K562 (cell line): Measurements from ENCODE around the gene KLRF1. TPM values are rescaled to one million over a fixed set of nuclear protein-coding genes. Genes with fewer than 3 reads are reported as not detected.

Source experiments
- ATAC-seq: fragments of 200-7000 bp; cut with Tn5 transposase; 3 replicates; pipeline ENCODE4 v1.9.1; 2020; ENCODE audit warnings: moderate library complexity
- BruUV-seq: library from RNA; stranded (reverse); fragments of 400-500 nt; replicated peaks from 2 replicates; lab custom pipeline; 2021; lab: Mats Ljungman, UMichigan
- CTCF ChIA-PET: fragments of 300-600 bp; formaldehyde crosslinking; extraction: SDS; loops from one replicate; lab custom pipeline; 2021; ENCODE audit warnings: low intra/inter-chr PET ratio; lab: Yijun Ruan, JAX
- POLR2A ChIA-PET: fragments of 300-600, 350-650 bp; sonication (Branson Sonifier 250); formaldehyde crosslinking; extraction: SDS; loops from one replicate; lab custom pipeline; 2021; ENCODE audit warnings: antibody characterized with exemption, inconsistent platforms; lab: Yijun Ruan, JAX
- DNase-seq, 4 experiments: peaks; one replicate each; pipeline versions ENCODE4 v3.0.0 to v3.0.0-alpha.2; 2011 to 2018; ENCODE audit warnings: low spot score in 3 of 4, mixed read lengths in 3 of 4; ENCODE audit errors: extremely low read depth in 1 of 4
- FAIRE-seq: peaks from 2 replicates; lab custom pipeline; 2011; peaks lifted over from hg19 to GRCh38; lab: Jason Lieb, UNC
- H2AFZ ChIP-seq: 2 replicates; pipeline ENCODE4 v1.6.0; 2011; ENCODE audit warnings: low read depth, low read length, control low read depth, inconsistent platforms
- H3K27ac ChIP-seq: fragments of 200-600 bp; 3 replicates; pipeline ENCODE4 v1.8.0; 2011; ENCODE audit warnings: low read depth, mild to moderate bottlenecking, control low read depth, inconsistent platforms, low read length, moderate library complexity, mixed read lengths; ENCODE audit errors: extremely low read depth
- H3K27me3 ChIP-seq, 2 experiments: fragments of 300-600 bp in 1 of 2; 2 replicates in 1 of 2; 3 replicates in 1 of 2; pipeline versions ENCODE4 v1.6.0 to v1.8.0; 2011; ENCODE audit warnings: inconsistent platforms in 2 of 2, low read length in 2 of 2, mild to moderate bottlenecking in 1 of 2, mixed read lengths in 1 of 2, moderate library complexity in 1 of 2; ENCODE audit not compliant: control insufficient read depth in 2 of 2, insufficient read depth in 2 of 2
- H3K36me3 ChIP-seq: fragments of 300-600 bp; 3 replicates; pipeline ENCODE4 v1.8.0; 2011; ENCODE audit warnings: mild to moderate bottlenecking, low read length, inconsistent platforms; ENCODE audit not compliant: control insufficient read depth, insufficient read depth
- H3K4me1 ChIP-seq, 2 experiments: fragments of 200-600 bp in 1 of 2; replicated peaks in 1 of 2; 2 replicates in 1 of 2; 3 replicates in 1 of 2; pipeline versions ENCODE4 v1.5.1 to v1.8.0; 2011; ENCODE audit warnings: inconsistent platforms in 2 of 2, low read length in 2 of 2, mild to moderate bottlenecking in 1 of 2, mixed read lengths in 1 of 2, moderate library complexity in 1 of 2; ENCODE audit not compliant: control insufficient read depth in 2 of 2, insufficient read depth in 2 of 2
- H3K4me2 ChIP-seq: 2 replicates; pipeline ENCODE4 v1.6.1; 2011; ENCODE audit warnings: low read length, control low read depth, inconsistent platforms, mixed read lengths; ENCODE audit not compliant: insufficient read depth
- H3K4me3 ChIP-seq: fragments of 200-600 bp; sonication (generic), shearing (Covaris generic); 2 replicates; pipeline ENCODE4 v1.5.1; 2016; ENCODE audit warnings: control low read depth, inconsistent platforms
- H3K79me2 ChIP-seq: fragments of 200-600 bp; 3 replicates; pipeline ENCODE4 v1.8.0; 2011; ENCODE audit warnings: low read length, inconsistent platforms; ENCODE audit not compliant: control insufficient read depth, insufficient read depth
- H3K9ac ChIP-seq, 2 experiments: 2 replicates each; pipeline versions ENCODE4 v1.6.0 to v1.6.1; 2011; ENCODE audit warnings: low read depth in 2 of 2, low read length in 2 of 2, control low read depth in 1 of 2, inconsistent platforms in 1 of 2, mild to moderate bottlenecking in 1 of 2, mixed read lengths in 1 of 2; ENCODE audit not compliant: insufficient read depth in 1 of 2
- H3K9me1 ChIP-seq: one replicate; pipeline ENCODE4 v1.6.0; 2011; ENCODE audit warnings: inconsistent platforms, mild to moderate bottlenecking, low read length, moderate library complexity; ENCODE audit not compliant: control insufficient read depth, insufficient read depth
- H3K9me3 ChIP-seq: replicated peaks from 2 replicates; pipeline ENCODE4 v1.5.1; 2011; ENCODE audit warnings: low read depth, low read length, inconsistent platforms; ENCODE audit not compliant: control insufficient read depth, insufficient read depth
- H4K20me1 ChIP-seq: replicated peaks from 2 replicates; pipeline ENCODE4 v1.6.1; 2011; ENCODE audit warnings: low read length, inconsistent platforms, mixed read lengths; ENCODE audit not compliant: control insufficient read depth, insufficient read depth
- GABPA ChIP-seq: fragments of 200-800 bp; sonication (Bioruptor generic); conservative IDR thresholded peaks from 2 replicates; pipeline ENCODE4 v1.6.1; 2016; ENCODE audit warnings: low read depth, missing genetic modification characterization, missing compliant biosample characterization
- KHSRP ChIP-seq: fragments of 450-650 bp; IDR thresholded peaks from 2 replicates; pipeline ENCODE4 v1.6.1; 2017
- MCM3 ChIP-seq: fragments of 450-650 bp; IDR thresholded peaks from 2 replicates; pipeline ENCODE4 v1.6.1; 2016
- ZBTB8A ChIP-seq: fragments of 450-650 bp; IDR thresholded peaks from 2 replicates; pipeline ENCODE4 v1.6.1; 2018; ENCODE audit warnings: mild to moderate bottlenecking, moderate library complexity; ENCODE audit not compliant: partially characterized antibody
- ZNF699 ChIP-seq: fragments of 250-450 bp; sonication (Bioruptor Pico); IDR thresholded peaks from 2 replicates; pipeline ENCODE4 v1.8.0; 2021; ENCODE audit warnings: mild to moderate bottlenecking, moderate library complexity; ENCODE audit not compliant: insufficient replicate concordance
- WGBS: fragments of 100-300 bp; shearing (Covaris generic); methylation state at CpG from one replicate; pipeline ENCODE4 v1.1.6; 2016; ENCODE audit warnings: low coverage, mixed read lengths; ENCODE audit not compliant: insufficient coverage; ENCODE audit errors: missing lambda C conversion rate; 5-methylcytosine and 5-hydroxymethylcytosine counted together
- in situ Hi-C: fragments of 300-500 bp; cut with MboI; formaldehyde crosslinking; loops from 4 replicates; pipeline ENCODE4 v1.15.0; 2018; ENCODE audit warnings: inconsistent platforms, mixed read lengths
- intact Hi-C: fragments of 100-400 bp; cut with micrococcal nuclease; formaldehyde crosslinking; loops from 2 replicates; pipeline ENCODE4 v1.14.2; 2022
- polyA plus RNA-seq, 8 experiments: library from polyadenylated mRNA; depleted of rRNA in 4 of 8; stranded (reverse) in 5 of 8; unstranded in 3 of 8; fragments of >200 nt; fragmentation: Nextera tagmentation in 2 of 8; fragmentation: Illumina TruSeq in 1 of 8; extraction: Ambion mirVana in 2 of 8; extraction: Trizol in 1 of 8; gene quantifications; 2 replicates each; pipeline versions ENCODE4 v1.2.1 to v1.2.3, GENCODE V29; 2011 to 2014; ENCODE audit warnings: inconsistent platforms in 1 of 8, missing spikeins in 1 of 8
- total RNA-seq, 7 experiments: library from RNA; depleted of rRNA in 6 of 7; stranded (reverse); fragments of >200 nt in 6 of 7; fragmentation: Illumina TruSeq in 2 of 7; extraction: Trizol in 2 of 7; gene quantifications; 2 replicates each; pipeline versions ENCODE4 v1.2.1 to v1.2.3, GENCODE V29; 2011 to 2021; ENCODE audit warnings: low replicate concordance in 1 of 7

The KLRF1 gene
- total and polyA plus RNA-seq, 9 of the 15 experiments (the other 6 are each of a cell fraction or from before 2014, with no cell fraction given), result 0.48 to 1.8 (median 1.1) TPM

DNA sequence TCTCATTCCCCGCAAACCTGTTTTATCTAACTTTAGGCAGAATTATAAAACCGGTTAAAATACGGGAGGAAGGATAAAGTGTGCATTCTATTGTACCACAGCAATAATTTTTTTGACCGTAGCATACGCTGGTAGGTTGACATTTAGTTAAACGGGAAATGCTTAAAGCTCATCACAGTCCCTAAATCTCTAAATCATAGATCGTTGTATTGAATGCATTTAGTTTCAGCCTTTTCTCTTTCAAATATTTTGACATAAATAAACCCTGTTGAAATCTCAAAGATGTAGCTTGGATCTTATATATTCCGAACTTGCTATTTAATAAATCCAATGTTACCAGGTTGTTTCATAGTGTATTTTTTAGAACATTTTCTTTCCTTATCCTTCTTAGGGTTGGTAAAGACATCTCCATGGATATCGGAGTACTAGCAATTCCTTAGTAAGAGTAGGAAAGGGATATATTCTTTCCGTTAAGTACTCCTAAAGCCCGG, 41.1 kb downstream of the KLRF1 start (continued):
- no peak for TF ChIP-seq MCM3
- no peak for TF ChIP-seq ZNF699 (CRISPR knock-in tag)
- no peak for TF ChIP-seq KHSRP

DNA sequence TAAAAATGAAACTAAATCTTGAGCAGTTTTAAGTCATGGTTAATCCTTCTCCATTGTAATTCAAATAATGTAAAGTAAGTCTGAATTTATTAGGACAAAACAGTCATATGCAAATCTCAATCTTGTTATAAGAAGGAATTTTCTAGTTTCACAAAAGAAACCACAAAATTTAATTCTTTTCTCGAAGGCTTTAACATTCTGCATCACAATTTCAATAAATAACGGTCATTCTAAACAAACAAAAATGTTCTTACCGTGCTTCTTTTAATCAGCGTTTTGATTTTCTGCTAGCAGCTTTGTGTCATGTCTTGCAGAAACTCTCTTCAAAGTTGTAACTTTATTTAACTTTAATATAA, 41.6 kb downstream of the KLRF1 start:
- peak overlapping the region in 1 of 2 experiments; percentile 60; a peak in 2 of 4 replicates for H3K9ac ChIP-seq

More for the DNA sequence above, 41.6 kb downstream of the KLRF1 start:
- ATAC-seq (no peak), FAIRE-seq (no peak), DNase-seq (no peak)
- TSS peak; percentile 43 for BruUV-seq
- peak overlapping the region; percentile 43; the same call in 2 of the 3 replicates for H3K27ac ChIP-seq
- in situ Hi-C loops, result no loop called here
- ChIA-PET CTCF (no interaction called here), POLR2A (interaction anchor here (0.7 kb wide), 1 partner anchor 141 kb away, joined by 3 read pairs; no protein-coding TSS in a partner anchor)
- H3K27me3 ChIP-seq, result no peaks in the 10 kb centered on the region
- H3K4me2 ChIP-seq, result peak overlapping the region; percentile 69
- 1% methylated on average over 4 of the region's 4 CpGs for WGBS
- peak overlapping the region; percentile 61 for H2AFZ ChIP-seq
- TF ChIP-seq ZBTB8A (no peak), GABPA (tag) (0 out of 2 replicates have a peak, but pooled peaks have one; percentile 3)
- no peaks in the 10 kb centered on the region for H3K36me3 ChIP-seq
- H3K4me3 ChIP-seq, result peak overlapping the region; percentile 24
- intact Hi-C loops, result no loop called here
- no peaks in the 10 kb centered on the region for H4K20me1 ChIP-seq
- H3K4me1 ChIP-seq, result no peaks in the 10 kb centered on the region; a peak in 1 of 5 replicates
- no peaks in the 10 kb centered on the region for H3K79me2 ChIP-seq
- no peaks in the 10 kb centered on the region for H3K9me1 ChIP-seq
- H3K9me3 ChIP-seq, result no peaks in the 10 kb centered on the region
